Measurements from ENCODE around the gene TMEM212. TPM values are rescaled to one million over a fixed set of nuclear protein-coding genes. Genes with fewer than 3 reads are reported as not detected.

TMEM212 gene
- total and polyA plus RNA-seq, 9 of the 15 experiments (the other 6 are each of a cell fraction or from before 2014, with no cell fraction given), result not detected

DNA sequence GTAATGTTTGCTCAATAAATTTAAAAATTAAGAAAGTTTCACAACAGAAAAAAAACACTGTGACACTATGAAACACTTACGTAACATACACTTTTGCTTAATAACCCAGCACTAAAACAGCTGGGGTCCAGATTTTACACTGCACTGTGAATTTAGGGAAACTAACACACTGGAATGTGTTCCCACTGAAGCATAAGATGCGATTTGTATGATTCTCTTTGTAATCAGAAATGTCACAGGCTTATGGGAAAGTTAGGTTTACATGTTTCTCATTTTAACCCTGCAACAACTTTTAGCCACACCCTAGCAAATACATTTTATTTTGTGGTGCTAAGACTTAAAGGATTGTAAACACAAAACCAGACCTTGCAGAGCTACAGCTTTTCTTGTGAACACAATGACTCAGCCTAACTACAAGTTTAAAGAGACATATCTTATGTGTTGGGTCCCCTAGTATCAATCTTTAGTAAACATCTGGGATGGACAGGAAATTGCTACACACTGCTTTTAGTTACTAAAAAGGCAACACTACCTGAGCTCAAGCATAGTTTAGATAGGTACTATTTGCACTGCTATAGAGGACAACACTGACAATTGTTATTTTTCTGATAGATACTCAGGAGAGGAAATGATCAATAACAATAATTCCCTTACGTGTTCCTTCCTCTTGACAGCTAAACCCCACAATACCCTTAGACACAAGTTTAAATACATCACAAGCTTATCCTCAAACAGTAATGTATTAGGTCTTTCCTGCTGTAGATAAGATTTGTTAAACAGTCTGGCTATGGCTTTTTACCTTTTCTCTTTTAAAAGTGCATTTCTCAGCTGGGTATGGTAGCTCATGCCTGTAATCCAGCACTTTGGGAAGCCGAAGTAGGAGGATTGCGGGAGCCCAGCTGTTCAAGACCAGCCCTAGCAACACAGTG, 36.7 kb upstream of the TMEM212 start (continued):
- TF ChIP-seq, protein P1, sequence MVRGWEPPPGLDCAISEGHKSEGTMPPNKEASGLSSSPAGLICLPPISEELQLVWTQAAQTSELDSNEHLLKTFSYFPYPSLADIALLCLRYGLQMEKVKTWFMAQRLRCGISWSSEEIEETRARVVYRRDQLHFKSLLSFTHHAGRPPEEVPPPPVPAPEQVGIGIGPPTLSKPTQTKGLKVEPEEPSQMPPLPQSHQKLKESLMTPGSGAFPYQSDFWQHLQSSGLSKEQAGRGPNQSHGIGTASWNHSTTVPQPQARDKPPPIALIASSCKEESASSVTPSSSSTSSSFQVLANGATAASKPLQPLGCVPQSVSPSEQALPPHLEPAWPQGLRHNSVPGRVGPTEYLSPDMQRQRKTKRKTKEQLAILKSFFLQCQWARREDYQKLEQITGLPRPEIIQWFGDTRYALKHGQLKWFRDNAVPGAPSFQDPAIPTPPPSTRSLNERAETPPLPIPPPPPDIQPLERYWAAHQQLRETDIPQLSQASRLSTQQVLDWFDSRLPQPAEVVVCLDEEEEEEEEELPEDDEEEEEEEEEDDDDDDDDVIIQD (CRISPR knock-in tag; IDR thresholded peaks at IDR 0.05), result no peak
- TF ChIP-seq SIN3B (IDR thresholded peaks at IDR 0.05; ENCODE audit: low read depth) (no peak), SMC3 (conservative IDR thresholded peaks at IDR 0.05; ENCODE audit: insufficient read depth, low read depth, low read length) (no peak), ZFP1 (CRISPR knock-in tag; IDR thresholded peaks at IDR 0.05) (no peak), PHB2 (IDR thresholded peaks at IDR 0.05; ENCODE audit: low read depth) (no peak), ZBED1 (IDR thresholded peaks at IDR 0.05) (no peak), TOE1 (IDR thresholded peaks at IDR 0.05; ENCODE audit: borderline replicate concordance) (no peak), TOE1 (CRISPR knock-in tag; IDR thresholded peaks at IDR 0.05; ENCODE audit: borderline replicate concordance, low read depth) (no peak), PYGO2 (tag; IDR thresholded peaks at IDR 0.05) (no peak), GTF2E2 (tag; IDR thresholded peaks at IDR 0.05) (no peak), ZNF224 (CRISPR knock-in tag; IDR thresholded peaks at IDR 0.05) (no peak), BCOR (IDR thresholded peaks at IDR 0.05) (no peak), KAT8 (IDR thresholded peaks at IDR 0.05; ENCODE audit: low read depth) (no peak), HNRNPLL (IDR thresholded peaks at IDR 0.05; ENCODE audit: low read depth, low read length, poor library complexity, severe bottlenecking) (no peak), PHF8 (IDR thresholded peaks at IDR 0.05; ENCODE audit: borderline replicate concordance, low read length) (no peak), MTA3 (IDR thresholded peaks at IDR 0.05; ENCODE audit: borderline replicate concordance) (no peak), TCF3 (CRISPR knock-in tag; IDR thresholded peaks at IDR 0.05) (peak; percentile 79), MXI1 (IDR thresholded peaks at IDR 0.05; ENCODE audit: low read depth, low read length) (no peak), MEF2A (IDR thresholded peaks at IDR 0.05; ENCODE audit: control insufficient read depth, low read depth, low read length) (no peak), ZKSCAN3 (CRISPR knock-in tag; IDR thresholded peaks at IDR 0.05) (no peak)
- TF ChIP-seq, protein P2, sequence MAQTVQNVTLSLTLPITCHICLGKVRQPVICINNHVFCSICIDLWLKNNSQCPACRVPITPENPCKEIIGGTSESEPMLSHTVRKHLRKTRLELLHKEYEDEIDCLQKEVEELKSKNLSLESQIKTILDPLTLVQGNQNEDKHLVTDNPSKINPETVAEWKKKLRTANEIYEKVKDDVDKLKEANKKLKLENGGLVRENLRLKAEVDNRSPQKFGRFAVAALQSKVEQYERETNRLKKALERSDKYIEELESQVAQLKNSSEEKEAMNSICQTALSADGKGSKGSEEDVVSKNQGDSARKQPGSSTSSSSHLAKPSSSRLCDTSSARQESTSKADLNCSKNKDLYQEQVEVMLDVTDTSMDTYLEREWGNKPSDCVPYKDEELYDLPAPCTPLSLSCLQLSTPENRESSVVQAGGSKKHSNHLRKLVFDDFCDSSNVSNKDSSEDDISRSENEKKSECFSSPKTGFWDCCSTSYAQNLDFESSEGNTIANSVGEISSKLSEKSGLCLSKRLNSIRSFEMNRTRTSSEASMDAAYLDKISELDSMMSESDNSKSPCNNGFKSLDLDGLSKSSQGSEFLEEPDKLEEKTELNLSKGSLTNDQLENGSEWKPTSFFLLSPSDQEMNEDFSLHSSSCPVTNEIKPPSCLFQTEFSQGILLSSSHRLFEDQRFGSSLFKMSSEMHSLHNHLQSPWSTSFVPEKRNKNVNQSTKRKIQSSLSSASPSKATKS (CRISPR knock-in tag; IDR thresholded peaks at IDR 0.05), result no peak
- TF ChIP-seq, protein P3, sequence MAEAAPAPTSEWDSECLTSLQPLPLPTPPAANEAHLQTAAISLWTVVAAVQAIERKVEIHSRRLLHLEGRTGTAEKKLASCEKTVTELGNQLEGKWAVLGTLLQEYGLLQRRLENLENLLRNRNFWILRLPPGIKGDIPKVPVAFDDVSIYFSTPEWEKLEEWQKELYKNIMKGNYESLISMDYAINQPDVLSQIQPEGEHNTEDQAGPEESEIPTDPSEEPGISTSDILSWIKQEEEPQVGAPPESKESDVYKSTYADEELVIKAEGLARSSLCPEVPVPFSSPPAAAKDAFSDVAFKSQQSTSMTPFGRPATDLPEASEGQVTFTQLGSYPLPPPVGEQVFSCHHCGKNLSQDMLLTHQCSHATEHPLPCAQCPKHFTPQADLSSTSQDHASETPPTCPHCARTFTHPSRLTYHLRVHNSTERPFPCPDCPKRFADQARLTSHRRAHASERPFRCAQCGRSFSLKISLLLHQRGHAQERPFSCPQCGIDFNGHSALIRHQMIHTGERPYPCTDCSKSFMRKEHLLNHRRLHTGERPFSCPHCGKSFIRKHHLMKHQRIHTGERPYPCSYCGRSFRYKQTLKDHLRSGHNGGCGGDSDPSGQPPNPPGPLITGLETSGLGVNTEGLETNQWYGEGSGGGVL (CRISPR knock-in tag; IDR thresholded peaks at IDR 0.05), result no peak
- TF ChIP-seq, protein P4, sequence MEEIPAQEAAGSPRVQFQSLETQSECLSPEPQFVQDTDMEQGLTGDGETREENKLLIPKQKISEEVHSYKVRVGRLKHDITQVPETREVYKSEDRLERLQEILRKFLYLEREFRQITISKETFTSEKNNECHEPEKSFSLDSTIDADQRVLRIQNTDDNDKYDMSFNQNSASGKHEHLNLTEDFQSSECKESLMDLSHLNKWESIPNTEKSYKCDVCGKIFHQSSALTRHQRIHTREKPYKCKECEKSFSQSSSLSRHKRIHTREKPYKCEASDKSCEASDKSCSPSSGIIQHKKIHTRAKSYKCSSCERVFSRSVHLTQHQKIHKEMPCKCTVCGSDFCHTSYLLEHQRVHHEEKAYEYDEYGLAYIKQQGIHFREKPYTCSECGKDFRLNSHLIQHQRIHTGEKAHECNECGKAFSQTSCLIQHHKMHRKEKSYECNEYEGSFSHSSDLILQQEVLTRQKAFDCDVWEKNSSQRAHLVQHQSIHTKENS (CRISPR knock-in tag; IDR thresholded peaks at IDR 0.05), result no peak
